ENCODE data around the gene HOTAIR. TPM values are rescaled to one million over a fixed set of nuclear protein-coding genes. Genes with fewer than 3 reads are reported as not detected.

The HOTAIR gene
- total RNA-seq, 1 experiment from 2014 or later, result not detected

- H3K27me3 ChIP-seq (ENCODE audit: insufficient read depth, low read length), result peaks cover 94% of the 10 kb centered on the region
- no peak overlapping the region for H3K27ac Mint-ChIP-seq
- WGBS (ENCODE audit: extremely low coverage, insufficient read length, low lambda C conversion rate), result no CpG with 5 or more reads among the region's 2 CpGs
Measured at GRCh38 chr12:54008260-54008552, 33.5 kb upstream of the HOTAIR start.

More at GRCh38 chr12:54008260-54008552, 33.5 kb upstream of the HOTAIR start:
- DNase-seq, result no peak
- no peak overlapping the region for H4K91ac ChIP-seq (ENCODE audit: insufficient read length, low read depth, low read length)
- no peak overlapping the region for H3K4ac ChIP-seq (ENCODE audit: low read depth, low read length)
- H3K18ac ChIP-seq (ENCODE audit: insufficient read length, low read depth, low read length), result no peak overlapping the region
- no peak overlapping the region for H4K8ac ChIP-seq (replicated peaks; ENCODE audit: insufficient read length, low read depth, low read length)
- H3K79me2 ChIP-seq (ENCODE audit: insufficient read depth, low read length), result no peaks in the 10 kb centered on the region
- H3K56ac ChIP-seq (ENCODE audit: insufficient read length, low read depth, low read length), result no peak overlapping the region
- no peak overlapping the region for H2AFZ ChIP-seq (ENCODE audit: low read length)
- H3K9ac ChIP-seq (ENCODE audit: extremely low read depth, insufficient read length, low read length), result no peak overlapping the region
- H3K27me3 Mint-ChIP-seq (ENCODE audit: low read depth), result peaks cover 100% of the 10 kb centered on the region
- H2BK12ac ChIP-seq (ENCODE audit: insufficient read length, low read depth, low read length), result no peak overlapping the region
- no peak overlapping the region for H3T11ph ChIP-seq (ENCODE audit: low read length)
- no peaks in the 10 kb centered on the region for H3K9me3 ChIP-seq (ENCODE audit: control insufficient read depth, low read depth, low read length)
- no peak overlapping the region for H2BK20ac ChIP-seq (ENCODE audit: low read depth, low read length, poor library complexity, severe bottlenecking)
- no peak overlapping the region for H2AK5ac ChIP-seq (ENCODE audit: insufficient read length, low read length)
- no peak overlapping the region for H2BK120ac ChIP-seq (ENCODE audit: low read depth, low read length, poor library complexity, severe bottlenecking)
- H4K20me1 ChIP-seq (ENCODE audit: control insufficient read depth, insufficient read depth, insufficient read length), result no peaks in the 10 kb centered on the region
- no peak overlapping the region for H3K27ac ChIP-seq (ENCODE audit: insufficient read length, low read depth, low read length)
- no peak overlapping the region for H3K4me3 Mint-ChIP-seq
- no peaks in the 10 kb centered on the region for H3K4me1 ChIP-seq (ENCODE audit: insufficient read depth, low read length)
- H3K4me1 Mint-ChIP-seq, result peaks cover 7 to 35% of the 10 kb centered on the region in 2 experiments
- H3K79me1 ChIP-seq (ENCODE audit: insufficient read depth, low read depth, low read length, poor library complexity, severe bottlenecking), result no peaks in the 10 kb centered on the region
- H3K9me3 Mint-ChIP-seq, result peaks cover 2 to 8% of the 10 kb centered on the region in 2 experiments; a peak in 2 of 5 replicates
- no peak overlapping the region for H2BK15ac ChIP-seq (ENCODE audit: low read depth, low read length)
- H3K36me3 Mint-ChIP-seq (ENCODE audit: insufficient read depth in 1 of 3, low read depth in 3 of 3), result no peaks in the 10 kb centered on the region
- no peaks in the 10 kb centered on the region for H3K23me2 ChIP-seq (ENCODE audit: insufficient read length, low read depth, low read length, poor library complexity, severe bottlenecking)
- H2BK5ac ChIP-seq (ENCODE audit: insufficient read length, low read length), result no peak overlapping the region
- no peak overlapping the region for H3K23ac ChIP-seq (ENCODE audit: insufficient read length, low read depth, low read length)
- H3K14ac ChIP-seq (ENCODE audit: insufficient read depth, low read length), result no peak overlapping the region
- no peak overlapping the region for H3K4me2 ChIP-seq (ENCODE audit: insufficient read depth, insufficient read length, low read length)
- TF ChIP-seq CTCF (conservative IDR thresholded peaks at IDR 0.05), result no peak
- H4K5ac ChIP-seq (ENCODE audit: insufficient read length, low read depth, low read length), result no peak overlapping the region
